ENCODE results near the gene TRIM45.

TRIM45 gene

GRCh38 chr1:117122330-117123025, 929 bp upstream of the TRIM45 start (continued):
- TF ChIP-seq, protein P1, sequence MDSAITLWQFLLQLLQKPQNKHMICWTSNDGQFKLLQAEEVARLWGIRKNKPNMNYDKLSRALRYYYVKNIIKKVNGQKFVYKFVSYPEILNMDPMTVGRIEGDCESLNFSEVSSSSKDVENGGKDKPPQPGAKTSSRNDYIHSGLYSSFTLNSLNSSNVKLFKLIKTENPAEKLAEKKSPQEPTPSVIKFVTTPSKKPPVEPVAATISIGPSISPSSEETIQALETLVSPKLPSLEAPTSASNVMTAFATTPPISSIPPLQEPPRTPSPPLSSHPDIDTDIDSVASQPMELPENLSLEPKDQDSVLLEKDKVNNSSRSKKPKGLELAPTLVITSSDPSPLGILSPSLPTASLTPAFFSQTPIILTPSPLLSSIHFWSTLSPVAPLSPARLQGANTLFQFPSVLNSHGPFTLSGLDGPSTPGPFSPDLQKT (IDR thresholded peaks at IDR 0.05; ENCODE audit: borderline replicate concordance, low read depth, low read length) = no peak
- TF ChIP-seq ZNF48 (tag by site-specific recombination; IDR thresholded peaks at IDR 0.05) (no peak), HOXC10 (CRISPR knock-in tag; IDR thresholded peaks at IDR 0.05) (no peak), ZNF239 (tag by site-specific recombination; IDR thresholded peaks at IDR 0.05) (no peak), ZNF350 (tag by site-specific recombination; IDR thresholded peaks at IDR 0.05) (no peak), ZBTB44 (tag by site-specific recombination; IDR thresholded peaks at IDR 0.05) (no peak), ZNF202 (tag by site-specific recombination; IDR thresholded peaks at IDR 0.05; ENCODE audit: borderline replicate concordance) (0 out of 2 replicates have a peak, but pooled peaks have one; percentile 31)

DNA sequence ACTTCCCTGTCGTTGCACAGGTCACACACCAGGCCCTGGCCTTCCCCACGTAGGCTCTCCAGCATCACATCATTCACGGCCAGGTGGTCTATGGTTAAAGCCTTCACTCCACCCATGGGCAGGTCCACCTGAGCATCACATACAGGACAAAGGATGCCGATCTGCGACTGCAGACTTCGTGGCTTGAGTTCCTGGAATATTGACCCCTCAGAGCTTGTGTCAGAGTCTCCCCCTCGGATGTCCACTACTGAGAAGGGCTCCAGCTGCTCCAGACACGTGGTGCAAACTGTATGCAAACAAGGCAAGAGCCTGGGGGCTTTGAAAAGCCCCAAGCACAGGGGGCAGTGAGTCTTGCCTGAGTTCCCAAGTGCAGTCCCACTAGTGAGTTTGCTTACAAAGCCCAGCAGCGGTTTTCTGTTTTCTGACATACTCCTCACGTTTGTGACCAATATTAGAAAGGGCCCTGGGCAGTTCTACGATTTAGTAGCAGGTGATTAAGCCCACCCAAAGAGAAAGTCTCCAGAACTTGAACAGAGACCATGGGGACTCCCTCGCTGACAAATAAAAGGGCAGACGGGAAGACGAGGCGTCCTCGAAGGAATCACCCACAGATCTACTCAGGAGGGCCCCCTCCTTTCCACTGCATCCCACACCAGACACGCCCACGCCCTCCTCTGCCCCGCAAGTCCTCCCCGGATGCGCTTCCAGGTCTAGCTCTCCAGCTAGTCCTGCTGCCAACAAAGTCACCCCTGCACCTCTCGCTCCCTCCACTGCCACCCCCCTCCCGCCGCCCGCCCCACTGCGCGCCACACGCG, 568 bp downstream of the TRIM45 start:
- CTCF ChIA-PET = interaction anchor here (1.1 to 3.0 kb wide), 3 partner anchors 8 to 633 kb away, joined by 5 to 18 read pairs (median 9); no protein-coding TSS in a partner anchor
- H3K27ac ChIP-seq (ENCODE audit: extremely low read depth, low read depth, low read length) = peak overlapping the region; percentile 77; the same call in 1 of the 2 replicates
- POLR2A ChIA-PET = interaction anchor here (0.7 to 1.3 kb wide), 2 partner anchors 11 to 453 kb away, joined by 3 to 5 read pairs; partner anchors contain the start of gene IGSF3
- TF ChIP-seq ZNF366 (tag by site-specific recombination; conservative IDR thresholded peaks at IDR 0.05) (0 out of 2 replicates have a peak, but pooled peaks have one; percentile 10), ZSCAN5A (tag by site-specific recombination; IDR thresholded peaks at IDR 0.05) (no peak), ZNF398 (tag by site-specific recombination; IDR thresholded peaks at IDR 0.05) (peak; percentile 94), PATZ1 (tag by site-specific recombination; IDR thresholded peaks at IDR 0.05) (peak; percentile 55; the same call in 1 of the 2 replicates), GLI2 (tag by site-specific recombination; IDR thresholded peaks at IDR 0.05; ENCODE audit: borderline replicate concordance, low read depth) (no peak), ZFHX2 (tag by site-specific recombination; conservative IDR thresholded peaks at IDR 0.05) (peak; percentile 83), ZNF223 (tag by site-specific recombination; IDR thresholded peaks at IDR 0.05) (no peak), ZNF555 (tag by site-specific recombination; conservative IDR thresholded peaks at IDR 0.05) (no peak), GLIS2 (tag by site-specific recombination; IDR thresholded peaks at IDR 0.05) (peak; percentile 68), ZNF391 (tag by site-specific recombination; IDR thresholded peaks at IDR 0.05; ENCODE audit: borderline replicate concordance, low read depth) (0 out of 2 replicates have a peak, but pooled peaks have one; percentile 33), KLF1 (tag by site-specific recombination; IDR thresholded peaks at IDR 0.05) (peak; percentile 37), KLF16 (tag by site-specific recombination; IDR thresholded peaks at IDR 0.05) (peak; percentile 25; the same call in 1 of the 2 replicates), WT1 (tag by site-specific recombination; IDR thresholded peaks at IDR 0.05) (0 out of 2 replicates have a peak, but pooled peaks have one; percentile 15)
- TF ChIP-seq, protein P2, sequence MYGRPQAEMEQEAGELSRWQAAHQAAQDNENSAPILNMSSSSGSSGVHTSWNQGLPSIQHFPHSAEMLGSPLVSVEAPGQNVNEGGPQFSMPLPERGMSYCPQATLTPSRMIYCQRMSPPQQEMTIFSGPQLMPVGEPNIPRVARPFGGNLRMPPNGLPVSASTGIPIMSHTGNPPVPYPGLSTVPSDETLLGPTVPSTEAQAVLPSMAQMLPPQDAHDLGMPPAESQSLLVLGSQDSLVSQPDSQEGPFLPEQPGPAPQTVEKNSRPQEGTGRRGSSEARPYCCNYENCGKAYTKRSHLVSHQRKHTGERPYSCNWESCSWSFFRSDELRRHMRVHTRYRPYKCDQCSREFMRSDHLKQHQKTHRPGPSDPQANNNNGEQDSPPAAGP (tag by site-specific recombination; IDR thresholded peaks at IDR 0.05) = 0 out of 2 replicates have a peak, but pooled peaks have one; percentile 58
- TF ChIP-seq, protein P3, sequence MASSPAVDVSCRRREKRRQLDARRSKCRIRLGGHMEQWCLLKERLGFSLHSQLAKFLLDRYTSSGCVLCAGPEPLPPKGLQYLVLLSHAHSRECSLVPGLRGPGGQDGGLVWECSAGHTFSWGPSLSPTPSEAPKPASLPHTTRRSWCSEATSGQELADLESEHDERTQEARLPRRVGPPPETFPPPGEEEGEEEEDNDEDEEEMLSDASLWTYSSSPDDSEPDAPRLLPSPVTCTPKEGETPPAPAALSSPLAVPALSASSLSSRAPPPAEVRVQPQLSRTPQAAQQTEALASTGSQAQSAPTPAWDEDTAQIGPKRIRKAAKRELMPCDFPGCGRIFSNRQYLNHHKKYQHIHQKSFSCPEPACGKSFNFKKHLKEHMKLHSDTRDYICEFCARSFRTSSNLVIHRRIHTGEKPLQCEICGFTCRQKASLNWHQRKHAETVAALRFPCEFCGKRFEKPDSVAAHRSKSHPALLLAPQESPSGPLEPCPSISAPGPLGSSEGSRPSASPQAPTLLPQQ (tag by site-specific recombination; IDR thresholded peaks at IDR 0.05) = peak; percentile 18; the same call in 1 of the 2 replicates

More for the DNA sequence above, 568 bp downstream of the TRIM45 start:
- H3K9me3 ChIP-seq (ENCODE audit: control insufficient read depth, insufficient read depth, low read depth, low read length) = no peaks in the 10 kb centered on the region
- no peaks in the 10 kb centered on the region for H3K4me1 ChIP-seq (ENCODE audit: control insufficient read depth, insufficient read depth, low read length)
- H3K36me3 ChIP-seq (ENCODE audit: control insufficient read depth in 2 of 2, insufficient read depth in 1 of 2, low read length in 2 of 2) = peaks cover 0 to 21% of the 10 kb centered on the region in 2 experiments; a peak in 2 of 3 replicates
- peak overlapping the region; percentile 80 for H3K4me3 ChIP-seq (ENCODE audit: low read depth, low read length)
